ENCODE data around the gene KCNIP3.

KCNIP3 gene

GRCh38 chr2:95314964-95315611 lies 17.9 kb downstream of the KCNIP3 start:
- FAIRE-seq, result no peak

- no peak for FAIRE-seq
Observed at GRCh38 chr2:95315801-95316411, 18.8 kb downstream of the KCNIP3 start.

GRCh38 chr2:95316466-95317122 lies 19.4 kb downstream of the KCNIP3 start:
- FAIRE-seq, result no peak

GRCh38 chr2:95317123-95317500 lies 20.0 kb downstream of the KCNIP3 start:
- FAIRE-seq, result no peak

- no peak for FAIRE-seq
Observed at GRCh38 chr2:95317665-95318425, 20.7 kb downstream of the KCNIP3 start.

- FAIRE-seq, result no peak
Observed at GRCh38 chr2:95318431-95319220, 21.5 kb downstream of the KCNIP3 start.

- FAIRE-seq, result no peak
Observed at GRCh38 chr2:95319481-95320343, 22.6 kb downstream of the KCNIP3 start.

- FAIRE-seq, result no peak
Observed at GRCh38 chr2:95320344-95320712, 23.2 kb downstream of the KCNIP3 start.

- FAIRE-seq, result no peak
Observed at GRCh38 chr2:95320986-95321767, 24.0 kb downstream of the KCNIP3 start.

GRCh38 chr2:95323347-95324155 lies 26.4 kb downstream of the KCNIP3 start:
- no peak for FAIRE-seq

GRCh38 chr2:95325026-95325425 lies 27.9 kb downstream of the KCNIP3 start:
- FAIRE-seq, result no peak

GRCh38 chr2:95325590-95326432 lies 28.7 kb downstream of the KCNIP3 start:
- FAIRE-seq, result no peak

- FAIRE-seq, result no peak
Observed at GRCh38 chr2:95326433-95327140, 29.4 kb downstream of the KCNIP3 start.

- no peak for FAIRE-seq
Observed at GRCh38 chr2:95327861-95328260, 30.7 kb downstream of the KCNIP3 start.

- no peak for FAIRE-seq
Observed at GRCh38 chr2:95328358-95329125, 31.4 kb downstream of the KCNIP3 start.

GRCh38 chr2:95329401-95329800 lies 32.3 kb downstream of the KCNIP3 start:
- no peak for FAIRE-seq
